GM21528 (cell line): ENCODE data around the gene CRY2.
"Not testable (repeated sequence)": the region's sequence is repeated elsewhere in the genome, so short reads cannot be mapped to it uniquely, and the experiment has no call there.

ENCODE experiments used
- ATAC-seq: cut with Tn5 transposase; IDR thresholded peaks from one replicate; pipeline ENCODE4 v1.9.1; 2021; ENCODE audit warnings: mild to moderate bottlenecking, moderate library complexity; ENCODE audit not compliant: unreplicated experiment, low FRiP score

Gene CRY2

DNA sequence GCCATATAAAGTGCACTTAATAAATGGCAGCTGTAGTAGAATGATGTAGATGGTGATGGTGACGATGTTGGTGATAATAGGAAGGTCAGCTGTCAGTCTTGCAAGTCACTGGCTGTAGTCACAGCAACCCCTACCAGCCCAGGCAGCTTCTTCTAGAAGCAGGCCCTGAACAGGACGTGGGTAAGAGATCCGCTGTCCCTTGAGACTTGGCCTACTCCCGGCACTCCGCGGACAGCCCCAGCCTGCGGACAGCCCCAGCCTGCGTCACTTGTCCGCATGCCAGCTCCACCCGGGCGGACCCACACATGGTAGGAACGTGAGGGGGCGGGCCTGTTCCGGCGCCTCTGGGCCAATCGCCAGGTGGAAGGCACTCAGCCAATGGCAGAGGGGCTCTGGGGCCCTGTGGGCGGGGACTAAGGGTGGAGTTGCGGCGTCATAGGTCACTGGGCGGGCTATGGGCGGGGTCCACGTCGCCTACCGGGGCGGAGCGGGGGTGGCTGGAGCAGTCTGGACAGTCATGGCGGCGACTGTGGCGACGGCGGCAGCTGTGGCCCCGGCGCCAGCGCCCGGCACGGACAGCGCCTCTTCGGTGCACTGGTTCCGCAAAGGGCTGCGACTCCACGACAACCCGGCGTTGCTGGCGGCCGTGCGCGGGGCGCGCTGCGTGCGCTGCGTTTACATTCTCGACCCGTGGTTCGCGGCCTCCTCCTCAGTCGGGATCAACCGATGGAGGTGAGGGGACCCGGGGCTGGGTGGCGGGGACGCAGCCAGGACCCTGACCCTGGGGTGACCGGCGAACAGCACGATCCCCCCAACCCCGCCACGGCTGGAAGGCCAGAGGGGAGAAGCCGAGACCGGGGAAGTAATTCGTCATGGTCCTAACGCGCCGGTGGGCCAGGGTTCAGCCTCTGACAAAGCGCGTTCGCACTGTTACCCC is at the start of gene CRY2:
Gene CRY2 (plus strand): TSS at position 502 of the 937 bp plus-strand sequence. CDS start 16 bp downstream, at position 518.
- peak; percentile 90 for ATAC-seq

DNA sequence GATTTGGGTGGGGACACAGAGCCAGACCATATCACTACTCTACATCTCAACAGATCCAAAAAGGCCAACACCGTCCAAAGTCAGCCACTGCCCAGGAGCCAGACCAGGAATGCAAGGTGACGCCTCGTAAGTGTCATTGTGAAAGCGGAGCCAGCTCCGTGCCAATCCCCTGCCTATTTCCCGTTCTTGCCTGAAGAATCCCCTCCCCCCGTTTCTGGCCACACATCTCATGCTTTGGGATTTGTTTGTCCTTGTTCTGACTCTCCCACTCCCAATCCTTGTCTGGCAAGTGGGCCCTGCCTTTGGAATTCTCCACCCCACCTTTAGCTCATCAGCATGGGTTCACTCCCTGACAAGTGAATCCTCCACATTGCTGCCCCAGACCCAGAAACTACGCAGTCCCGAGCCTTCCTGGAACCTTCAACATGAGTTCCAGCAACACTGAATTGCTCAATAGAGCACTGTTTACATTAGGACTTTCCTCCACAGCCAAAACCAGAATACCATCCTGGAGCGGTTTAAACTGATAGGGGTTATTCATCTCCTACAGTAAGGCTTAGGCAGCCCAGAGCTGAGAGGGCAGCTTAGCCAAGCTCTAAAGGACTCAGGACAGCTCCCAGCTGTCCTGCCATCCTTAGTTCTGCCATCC is 48.4 kb upstream of the CRY2 start:
- ATAC-seq, result no peak

DNA sequence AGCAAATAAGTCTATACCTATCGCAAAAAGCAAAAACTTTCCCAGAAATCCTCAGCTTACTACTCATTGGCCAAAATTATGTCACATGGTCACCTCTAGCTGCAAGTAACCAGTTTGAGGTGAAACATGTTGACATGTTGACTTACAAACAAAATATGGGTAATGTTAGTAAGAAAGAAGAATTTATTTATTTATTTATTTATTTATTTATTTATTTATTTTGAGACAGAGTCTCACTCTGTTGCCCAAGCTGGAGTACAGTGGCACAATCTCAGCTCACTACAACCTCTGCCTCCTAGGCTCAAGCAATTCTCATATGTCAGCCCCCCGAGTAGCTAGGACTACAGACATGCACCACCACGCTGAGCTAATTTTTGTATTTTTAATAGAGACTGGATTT is 47.7 kb upstream of the CRY2 start:
- ATAC-seq, result no peak

DNA sequence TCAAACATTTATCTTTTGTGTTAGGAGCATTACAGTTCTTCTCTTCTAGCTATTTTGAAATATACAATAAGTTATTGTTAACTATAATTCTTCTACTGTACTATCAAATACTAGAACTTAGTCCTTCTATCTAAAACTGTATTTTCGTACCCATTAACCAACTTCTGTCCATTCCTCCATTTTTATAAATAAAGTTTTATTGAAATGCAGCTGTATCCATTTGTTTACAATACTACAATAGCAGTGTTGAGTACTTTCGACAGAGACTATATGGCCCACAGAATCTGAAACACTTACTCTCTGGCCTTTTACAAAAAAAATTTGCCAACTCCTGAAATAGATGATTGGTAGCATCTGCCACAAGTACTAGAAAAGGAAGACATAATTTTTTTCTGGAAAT is 47.0 kb upstream of the CRY2 start:
- ATAC-seq, result no peak

DNA sequence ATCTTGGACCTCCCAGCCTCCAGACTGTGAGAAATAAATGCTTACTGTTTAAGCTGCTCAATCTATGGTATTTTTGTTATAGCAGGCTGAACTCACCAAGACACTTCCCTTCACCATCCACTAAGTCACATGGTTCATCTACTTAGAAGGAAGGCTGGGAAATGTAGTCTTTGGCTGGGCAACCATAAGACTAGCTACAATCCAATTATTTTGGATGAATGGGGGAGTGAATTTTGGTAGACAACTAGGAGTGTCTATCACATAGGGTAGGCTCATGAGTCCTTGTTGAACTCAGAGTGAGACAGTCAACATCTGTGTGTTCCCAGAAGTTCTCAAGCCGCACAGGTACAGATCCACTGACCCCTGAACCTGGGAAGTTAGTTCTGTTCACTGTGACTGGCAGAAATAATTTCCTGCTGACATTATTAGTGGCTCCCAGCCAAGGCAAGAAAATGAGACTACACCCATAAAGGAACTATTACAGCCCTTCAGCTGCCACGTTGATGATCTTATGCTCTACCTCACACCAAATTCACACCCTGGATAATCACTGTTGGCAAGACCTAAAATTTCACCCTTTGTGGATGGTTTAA is 45.5 kb upstream of the CRY2 start:
- no peak for ATAC-seq

DNA sequence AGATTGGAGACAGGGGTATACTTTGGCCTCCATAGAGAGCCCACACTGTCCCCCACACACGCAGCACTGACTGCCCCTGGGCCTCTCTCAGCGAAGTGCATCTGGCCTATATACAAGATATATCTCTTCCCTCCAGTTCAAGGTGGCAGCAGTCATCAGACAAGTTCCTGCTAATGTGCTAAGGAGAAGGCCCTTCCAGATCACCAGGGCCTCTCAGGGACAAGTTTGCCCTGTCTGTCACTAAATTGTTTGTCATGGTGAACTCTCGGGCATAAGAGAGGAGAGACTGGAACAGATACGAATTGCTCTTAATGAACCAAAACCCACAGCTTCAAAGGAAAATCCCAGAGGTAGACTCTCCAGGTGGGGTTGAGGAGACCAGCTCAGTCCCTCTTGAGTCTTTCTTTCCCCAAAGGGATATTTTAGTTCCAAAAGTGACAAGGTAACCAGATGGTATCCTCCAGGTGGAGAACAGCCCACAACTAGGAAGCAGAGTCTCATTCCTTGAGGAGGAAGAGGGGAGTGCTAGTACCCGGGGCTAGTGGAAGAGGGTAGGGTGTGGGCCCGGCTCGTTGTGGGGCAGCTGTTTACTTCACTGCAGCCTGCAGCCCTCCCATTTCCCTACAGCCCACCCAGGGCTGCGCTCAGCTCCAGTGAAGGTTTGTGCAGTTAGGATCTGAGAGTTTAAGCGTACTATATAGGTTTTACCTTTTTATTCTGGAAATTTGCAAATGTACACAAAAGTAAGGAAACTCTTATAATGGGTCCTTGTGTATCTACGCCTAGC is 44.6 kb upstream of the CRY2 start:
- no peak for ATAC-seq

DNA sequence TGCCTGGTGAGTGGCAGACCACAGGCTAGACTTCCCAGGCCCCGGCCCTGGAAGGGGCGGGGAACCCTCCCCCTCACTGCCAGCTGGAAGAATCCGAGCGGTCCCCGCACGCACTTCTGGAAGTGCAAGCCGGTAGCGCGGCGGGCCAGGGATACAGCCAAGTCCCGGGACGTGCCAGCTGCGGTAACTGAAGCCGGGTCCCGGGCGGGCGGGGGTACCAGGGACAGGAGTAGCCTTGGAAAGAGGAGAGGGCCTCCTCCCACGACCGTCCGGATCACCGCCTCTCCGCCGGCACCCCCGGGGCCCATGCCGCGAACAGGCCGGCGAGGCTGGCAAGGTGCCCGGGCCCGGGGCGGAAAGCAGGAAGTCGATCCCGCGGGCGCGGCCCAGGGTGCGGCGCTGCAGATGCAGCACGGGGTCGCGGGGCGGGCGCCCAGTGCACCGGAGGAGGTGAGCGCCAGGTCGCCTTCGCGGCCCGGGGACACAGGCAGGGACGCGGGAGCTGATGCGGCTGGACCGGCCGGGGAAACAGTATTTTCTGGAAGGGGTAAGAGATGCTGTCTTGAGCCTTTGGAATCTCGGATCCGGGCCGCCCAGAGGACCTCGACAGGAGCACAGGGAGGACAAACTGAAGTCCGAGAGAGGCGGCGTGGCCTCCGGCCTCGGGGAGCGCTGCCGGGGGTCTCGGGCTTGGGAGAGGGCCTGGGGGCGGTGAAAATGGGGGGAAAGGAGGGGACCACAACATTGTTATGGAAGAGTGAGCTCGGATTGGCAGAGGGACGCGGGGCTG is 43.1 kb upstream of the CRY2 start:
- ATAC-seq, result peak; percentile 33

DNA sequence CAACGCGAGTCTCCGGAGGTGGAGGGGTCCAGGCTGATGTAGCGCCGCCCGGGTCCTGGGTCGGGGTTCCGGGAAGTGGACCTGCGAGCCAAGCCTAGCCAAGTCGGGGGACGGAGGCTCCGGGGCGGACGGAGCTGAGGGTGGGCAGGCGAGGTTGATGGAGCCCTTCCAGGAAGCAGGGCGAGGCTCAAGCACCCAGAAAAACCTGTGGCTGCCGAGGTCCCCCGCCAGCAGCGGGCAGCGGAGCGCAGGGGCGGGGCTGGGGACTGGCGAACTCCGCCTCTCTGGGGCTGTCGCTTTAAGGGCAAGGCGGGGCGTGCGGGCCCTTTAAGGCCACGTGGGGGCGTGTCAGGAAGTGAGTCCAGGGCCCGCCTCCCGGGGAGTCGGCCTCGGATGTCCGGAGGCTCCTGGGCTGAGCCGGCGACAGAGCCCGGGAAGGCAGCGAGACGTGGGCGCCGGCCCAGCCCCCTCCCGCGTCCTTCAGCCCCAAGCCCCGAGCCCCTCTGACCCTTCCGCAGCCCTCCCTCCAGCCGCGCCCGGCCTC is 42.4 kb upstream of the CRY2 start, which contains the start of gene SLC35C1:
Gene SLC35C1 (plus strand): TSS at position 389 of the 544 bp plus-strand sequence. CDS start 653 bp downstream, outside the sequence.
- ATAC-seq, result peak; percentile 93

DNA sequence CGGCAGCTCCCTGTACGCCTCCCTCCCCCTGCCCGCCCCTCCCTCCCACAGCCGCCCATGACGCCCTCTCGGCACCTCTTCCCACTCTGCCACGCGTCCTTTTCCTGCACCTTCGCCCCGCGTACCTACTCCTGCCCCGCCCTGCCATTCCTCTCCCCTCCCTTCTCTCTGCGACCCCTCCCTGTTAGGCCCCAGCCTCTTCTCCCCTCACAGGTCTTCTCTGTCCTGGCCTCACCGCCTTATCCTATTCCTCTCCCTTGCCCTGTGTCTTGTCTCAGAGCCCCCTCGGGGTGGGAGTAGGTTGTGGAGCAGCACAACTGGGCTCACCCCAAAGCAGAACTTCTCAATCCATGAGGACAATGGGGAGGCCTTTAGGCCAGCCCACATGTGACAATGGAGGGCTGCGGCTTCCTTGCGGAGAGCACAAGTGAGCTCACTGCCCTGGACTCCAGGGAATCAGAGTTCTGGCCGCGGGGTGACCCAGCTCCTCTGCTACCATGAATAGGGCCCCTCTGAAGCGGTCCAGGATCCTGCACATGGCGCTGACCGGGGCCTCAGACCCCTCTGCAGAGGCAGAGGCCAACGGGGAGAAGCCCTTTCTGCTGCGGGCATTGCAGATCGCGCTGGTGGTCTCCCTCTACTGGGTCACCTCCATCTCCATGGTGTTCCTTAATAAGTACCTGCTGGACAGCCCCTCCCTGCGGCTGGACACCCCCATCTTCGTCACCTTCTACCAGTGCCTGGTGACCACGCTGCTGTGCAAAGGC is 41.8 kb upstream of the CRY2 start:
- peak; percentile 31 for ATAC-seq

DNA sequence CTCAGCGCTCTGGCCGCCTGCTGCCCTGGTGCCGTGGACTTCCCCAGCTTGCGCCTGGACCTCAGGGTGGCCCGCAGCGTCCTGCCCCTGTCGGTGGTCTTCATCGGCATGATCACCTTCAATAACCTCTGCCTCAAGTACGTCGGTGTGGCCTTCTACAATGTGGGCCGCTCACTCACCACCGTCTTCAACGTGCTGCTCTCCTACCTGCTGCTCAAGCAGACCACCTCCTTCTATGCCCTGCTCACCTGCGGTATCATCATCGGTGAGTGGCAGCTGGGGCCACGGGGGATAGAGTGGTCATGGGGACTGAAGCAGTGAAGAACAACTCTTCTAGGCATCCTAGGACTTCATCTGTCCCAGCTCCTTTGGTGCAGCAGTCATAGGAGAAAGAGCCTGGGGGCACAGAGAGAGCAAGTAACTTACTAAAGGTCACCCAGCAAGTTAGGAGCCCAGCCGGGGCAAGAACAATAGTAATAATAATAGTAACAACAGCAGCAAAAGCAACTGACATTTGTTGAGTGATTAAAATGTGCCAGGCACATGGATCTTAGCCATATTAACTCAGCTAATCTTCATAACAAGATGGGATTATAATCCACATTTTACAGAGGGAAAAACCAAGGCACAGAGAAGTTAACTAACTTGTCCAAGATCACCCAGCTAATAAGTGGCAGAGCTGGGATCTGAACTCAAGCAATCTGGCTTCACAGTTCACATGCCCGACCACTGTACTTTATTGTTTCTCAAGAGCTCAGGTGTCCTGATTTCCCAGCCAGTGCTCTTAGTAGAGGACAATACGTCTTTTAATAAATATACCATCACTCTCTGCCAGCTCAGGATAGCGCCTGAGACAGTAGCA is 41.0 kb upstream of the CRY2 start:
- ATAC-seq, result no peak

DNA sequence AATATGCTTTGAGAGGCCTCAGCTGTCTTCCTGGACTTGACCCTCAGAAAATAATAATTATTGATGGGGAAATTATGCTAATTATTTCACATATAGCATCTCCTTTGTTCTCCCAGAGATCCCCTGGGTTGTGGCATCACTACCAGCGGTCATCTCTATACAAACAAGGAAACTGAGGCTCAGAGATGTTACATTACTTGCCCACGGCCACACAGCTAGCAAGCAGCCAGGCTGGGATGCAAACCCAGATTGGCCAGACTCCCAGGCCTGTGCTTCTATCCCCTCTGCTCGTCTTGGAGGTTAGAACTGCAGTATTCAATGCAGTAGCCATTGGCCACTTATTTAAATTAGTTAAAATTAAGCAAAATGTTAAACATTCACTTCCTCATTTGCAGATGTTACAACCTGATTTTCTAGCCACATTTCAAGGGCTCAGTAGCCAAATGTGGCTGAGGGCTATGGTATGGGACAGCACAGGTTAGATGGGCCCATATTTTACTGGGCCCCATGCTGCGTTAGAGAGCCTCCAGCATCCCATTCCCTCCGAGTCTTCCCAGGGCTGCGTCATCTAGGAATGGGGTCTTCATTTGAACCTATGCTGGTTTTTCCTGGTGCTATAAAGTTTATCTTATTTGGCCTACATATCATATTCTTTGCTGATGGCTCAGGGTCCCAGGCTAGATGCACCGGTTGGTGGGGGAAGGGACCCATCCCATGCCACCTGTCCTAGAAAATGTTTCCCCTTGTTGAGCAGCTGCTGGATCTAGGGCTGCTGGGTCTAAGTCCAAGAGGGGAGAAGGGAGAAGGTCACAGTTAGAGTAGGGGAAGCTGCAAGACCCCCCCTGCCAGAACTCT is 40.1 kb upstream of the CRY2 start:
- ATAC-seq, result no peak

DNA sequence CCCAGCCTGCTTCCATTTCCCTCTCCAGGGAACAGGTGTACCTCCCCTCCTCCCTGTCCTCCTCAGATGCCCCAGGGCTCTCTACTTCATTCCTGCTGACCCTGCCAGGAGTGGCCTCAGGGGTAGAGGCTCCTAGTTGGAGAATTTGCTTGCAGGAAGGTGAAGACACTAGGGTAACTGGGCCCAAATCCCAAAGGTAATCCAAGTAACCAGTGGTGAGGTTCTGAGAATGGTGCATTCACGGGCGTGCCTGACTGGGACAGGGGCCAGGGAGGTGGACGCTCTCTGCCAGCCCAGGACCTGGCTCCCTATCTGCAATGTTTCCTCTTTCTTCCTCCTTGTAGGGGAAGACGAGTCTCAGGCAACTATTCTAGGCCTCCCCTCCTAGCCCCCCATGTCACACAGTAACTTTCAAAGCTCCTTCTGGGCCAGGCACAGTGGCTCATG is 39.5 kb upstream of the CRY2 start:
- no peak for ATAC-seq

DNA sequence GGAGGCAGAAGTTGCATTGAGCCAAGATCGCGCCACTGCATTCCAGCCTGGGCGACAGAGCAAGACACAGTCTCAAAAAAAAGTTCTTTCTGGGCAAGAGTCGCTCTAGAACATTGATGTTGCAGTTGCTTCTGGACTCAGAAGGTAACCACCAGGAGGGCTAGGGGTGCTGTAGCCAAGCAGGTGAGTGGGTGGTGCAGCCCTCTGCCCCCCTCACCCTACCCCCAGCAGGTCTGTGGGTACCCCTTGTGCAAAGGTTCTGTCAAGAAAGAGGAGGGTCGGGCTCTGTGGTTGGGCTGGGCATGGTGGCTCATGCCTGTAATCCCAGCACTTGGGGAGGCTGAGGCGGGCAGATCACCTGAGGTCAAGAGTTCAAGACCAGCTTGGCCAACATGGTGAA is 38.8 kb upstream of the CRY2 start:
- not testable (repeated sequence) for ATAC-seq

DNA sequence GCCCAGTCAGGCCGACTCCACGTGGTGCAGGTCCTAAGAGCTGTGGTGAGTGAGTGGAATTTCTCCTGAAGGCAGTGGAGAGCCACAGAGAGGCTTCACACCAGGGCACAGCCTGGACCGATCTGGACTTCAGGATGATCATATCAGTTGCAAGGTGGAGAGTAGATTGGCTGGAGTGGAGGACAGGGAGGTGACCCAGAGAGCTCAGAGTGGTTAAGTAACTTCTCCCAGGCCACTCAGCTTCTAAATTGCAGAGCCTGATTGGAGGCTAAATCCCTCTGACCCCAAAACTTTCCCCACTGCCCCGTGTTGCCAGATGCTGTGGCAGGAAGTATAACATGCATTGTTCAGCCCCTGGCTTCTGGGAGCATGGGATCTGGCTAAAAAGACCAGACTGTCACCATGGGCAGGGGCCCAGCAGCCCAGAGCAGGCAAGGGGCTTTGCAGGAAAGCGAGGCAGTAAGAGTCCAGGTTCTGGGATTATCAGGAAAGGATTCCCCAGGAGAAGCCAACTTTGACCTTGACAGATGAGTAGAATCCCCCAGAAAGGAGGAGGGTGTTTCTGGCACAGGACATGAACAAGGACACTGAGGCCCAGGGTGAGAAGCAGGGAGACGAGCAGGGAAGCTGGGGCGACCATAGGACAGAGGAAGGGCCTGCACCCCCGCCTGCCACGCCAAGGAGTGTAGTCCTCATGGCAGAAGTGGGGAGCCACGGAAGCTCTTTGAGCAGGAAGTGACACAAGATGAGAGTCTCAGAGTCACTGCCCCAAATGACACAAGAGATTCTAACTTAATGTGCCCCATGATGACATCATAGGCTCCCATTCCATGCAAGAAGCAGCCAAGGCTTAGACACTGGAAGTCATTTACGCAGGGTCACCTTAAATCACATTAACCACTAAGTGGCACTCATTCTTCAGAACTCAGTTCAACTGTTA is 37.5 kb upstream of the CRY2 start:
- no peak for ATAC-seq

DNA sequence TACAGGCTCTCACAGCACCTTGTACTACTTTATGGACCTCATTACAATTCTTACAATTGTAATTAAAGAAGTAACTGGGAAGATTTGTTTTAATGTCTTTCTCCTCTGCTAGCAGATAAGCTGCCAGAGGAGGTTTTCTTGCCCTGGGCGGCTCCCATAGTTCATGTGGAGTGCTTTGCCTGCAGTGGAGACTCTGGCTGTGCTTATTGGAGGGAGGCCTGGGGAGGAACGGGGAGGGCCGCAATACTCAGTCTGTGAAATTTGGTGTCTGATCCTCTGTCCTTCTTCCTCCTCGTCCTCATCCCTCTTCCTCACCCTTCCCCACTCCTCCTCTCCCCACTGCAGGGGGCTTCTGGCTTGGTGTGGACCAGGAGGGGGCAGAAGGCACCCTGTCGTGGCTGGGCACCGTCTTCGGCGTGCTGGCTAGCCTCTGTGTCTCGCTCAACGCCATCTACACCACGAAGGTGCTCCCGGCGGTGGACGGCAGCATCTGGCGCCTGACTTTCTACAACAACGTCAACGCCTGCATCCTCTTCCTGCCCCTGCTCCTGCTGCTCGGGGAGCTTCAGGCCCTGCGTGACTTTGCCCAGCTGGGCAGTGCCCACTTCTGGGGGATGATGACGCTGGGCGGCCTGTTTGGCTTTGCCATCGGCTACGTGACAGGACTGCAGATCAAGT is 36.7 kb upstream of the CRY2 start:
- no peak for ATAC-seq
